WTC11 (cell line): ENCODE measurements around the gene TMTC2.

ENCODE experiments used
- CREB1 ChIP-seq: sonication (generic); formaldehyde crosslinking; IDR thresholded peaks from 2 replicates; pipeline ENCODE4 v1.8.0; 2023; ENCODE audit warnings: mild to moderate bottlenecking, missing genetic modification reagents
- CTCF ChIP-seq: fragments of 200-600 bp; IDR thresholded peaks from 2 replicates; pipeline ENCODE4 v1.8.0; 2022; ENCODE audit warnings: antibody characterized with exemption
- TCF7 ChIP-seq: sonication (generic); formaldehyde crosslinking; IDR thresholded peaks from 2 replicates; pipeline ENCODE4 v1.8.0; 2022; ENCODE audit warnings: mild to moderate bottlenecking, low read depth, missing genetic modification reagents, moderate library complexity
- ZNF317 ChIP-seq: sonication (generic); formaldehyde crosslinking; IDR thresholded peaks from 2 replicates; pipeline ENCODE4 v1.8.1; 2023; ENCODE audit warnings: low read depth, mild to moderate bottlenecking, moderate library complexity, missing genetic modification reagents, borderline replicate concordance

GRCh38 chr12:82867762-82868500, 181.2 kb downstream of the TMTC2 start:
- TF ChIP-seq TCF7 (CRISPR knock-in tag) (no peak), ZNF317 (CRISPR knock-in tag) (no peak), CREB1 (CRISPR knock-in tag) (no peak), CTCF (no peak)
